Stimulated activated CD8-positive, alpha-beta memory T cell treated with anti-CD3 and anti-CD28 coated beads, Interleukin-4, amount 100 ng/mL, for 1 hour (primary cell): Measurements from ENCODE around the gene CCDC174.
"Not testable (repeated sequence)": the region's sequence is repeated elsewhere in the genome, so short reads cannot be mapped to it uniquely, and the experiment has no call there.

Experiments used
- DNase-seq, 2 donors: peaks; one replicate each; pipeline ENCODE4 v3.0.0-alpha.2; 2020; ENCODE audit warnings: low read depth in 2 of 2, low spot score in 1 of 2

The CCDC174 gene

DNA sequence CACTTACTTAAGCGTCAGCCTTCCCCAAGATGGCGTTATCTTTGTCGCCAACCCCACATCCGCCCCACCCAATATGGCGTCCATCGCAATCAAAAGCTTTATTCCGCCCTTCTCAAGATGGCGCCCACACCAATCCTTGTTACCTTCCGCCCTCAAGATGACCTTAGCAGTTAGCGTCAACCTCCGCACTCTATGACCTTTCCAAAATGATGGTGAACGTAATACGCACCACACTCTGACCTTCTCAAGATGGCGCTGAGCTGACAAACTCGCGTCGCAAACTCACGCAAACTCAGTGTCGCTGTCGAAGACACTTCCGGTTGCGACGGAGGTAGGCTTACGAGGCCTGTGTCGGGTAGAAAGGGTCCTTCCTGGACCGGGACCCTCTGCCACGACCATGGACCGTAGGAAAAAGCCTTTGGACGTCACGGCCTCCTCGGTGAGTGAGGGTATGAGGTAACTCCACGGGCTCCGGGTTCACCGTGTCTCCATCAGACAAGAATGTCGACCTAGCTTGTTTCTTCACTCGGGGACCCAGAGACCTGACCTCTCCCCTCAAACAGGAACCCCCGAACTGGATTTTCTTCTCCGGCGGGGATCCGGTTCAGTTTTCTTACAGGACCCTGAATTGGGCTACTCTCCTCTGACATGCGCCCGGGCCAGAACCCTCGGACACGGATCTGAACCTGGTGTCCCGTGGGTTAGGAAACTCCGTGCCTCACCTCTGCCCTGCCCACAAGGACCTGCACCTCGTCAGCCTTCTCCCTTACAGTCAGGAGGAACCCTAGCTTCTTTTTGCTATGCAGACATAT is at the start of gene CCDC174:
CCDC174 (plus strand) TSS at position 323 of the 812 bp plus-strand sequence; CDS start at position 398, 75 bp downstream.
- peak; percentile 88 for DNase-seq

GRCh38 chr3:14602006-14602803 is 49.4 kb upstream of the CCDC174 start:
- DNase-seq = no peak

- DNase-seq = no peak
These were observed 48.5 kb upstream of the CCDC174 start for GRCh38 chr3:14602804-14603644.

DNA sequence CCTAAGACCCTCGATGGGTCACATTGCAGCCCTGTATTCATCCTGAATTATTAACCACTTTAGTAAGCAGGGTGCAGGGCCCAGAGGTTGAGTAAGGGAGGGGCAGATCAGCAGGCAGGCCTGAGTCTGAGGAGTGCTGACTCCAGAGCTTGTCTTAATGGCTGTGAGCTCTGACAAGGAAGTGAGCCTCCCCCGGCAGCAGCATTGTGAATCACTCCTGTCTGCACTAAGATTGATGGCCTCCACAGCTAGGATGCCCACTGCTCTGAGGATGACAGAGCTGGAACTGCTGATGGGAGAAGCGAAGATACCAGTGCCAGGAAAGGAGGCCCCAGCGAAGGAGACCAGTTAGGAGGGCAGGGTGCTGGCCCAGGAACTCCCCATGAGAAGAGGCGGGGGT is 46.5 kb upstream of the CCDC174 start:
- no peak for DNase-seq

- no peak for DNase-seq
These were observed 45.8 kb upstream of the CCDC174 start for GRCh38 chr3:14605744-14606143.

- DNase-seq = no peak
These were observed 44.8 kb upstream of the CCDC174 start for GRCh38 chr3:14606669-14607339.

- no peak for DNase-seq
These were observed 43.3 kb upstream of the CCDC174 start for GRCh38 chr3:14608298-14608697.

- not testable (repeated sequence) for DNase-seq
These were observed 42.5 kb upstream of the CCDC174 start for GRCh38 chr3:14609058-14609457.

- no peak for DNase-seq
These were observed 42.1 kb upstream of the CCDC174 start for GRCh38 chr3:14609506-14609905.

GRCh38 chr3:14609941-14610340 is 41.6 kb upstream of the CCDC174 start:
- no peak for DNase-seq

DNA sequence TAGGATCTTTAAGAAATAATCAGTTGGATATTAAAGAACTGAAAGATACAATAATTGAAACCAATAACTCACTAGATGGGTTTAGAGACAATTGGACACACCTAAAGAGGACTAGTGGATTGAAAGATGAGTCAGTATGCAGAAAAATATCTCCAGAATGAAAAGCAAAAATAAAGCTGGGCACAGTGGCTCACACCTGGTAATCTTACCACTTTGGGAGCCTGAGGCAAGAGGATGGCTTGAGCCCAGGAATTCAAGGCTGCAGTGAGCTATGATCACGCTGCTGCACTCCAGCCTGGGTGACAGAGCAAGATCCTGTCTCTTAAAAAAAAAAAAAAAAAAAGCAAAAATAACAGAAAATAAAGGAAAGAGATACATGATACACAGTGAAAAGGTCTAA is 37.4 kb upstream of the CCDC174 start:
- DNase-seq = no peak

- DNase-seq = no peak
These were observed 36.7 kb upstream of the CCDC174 start for GRCh38 chr3:14614862-14615261.

DNA sequence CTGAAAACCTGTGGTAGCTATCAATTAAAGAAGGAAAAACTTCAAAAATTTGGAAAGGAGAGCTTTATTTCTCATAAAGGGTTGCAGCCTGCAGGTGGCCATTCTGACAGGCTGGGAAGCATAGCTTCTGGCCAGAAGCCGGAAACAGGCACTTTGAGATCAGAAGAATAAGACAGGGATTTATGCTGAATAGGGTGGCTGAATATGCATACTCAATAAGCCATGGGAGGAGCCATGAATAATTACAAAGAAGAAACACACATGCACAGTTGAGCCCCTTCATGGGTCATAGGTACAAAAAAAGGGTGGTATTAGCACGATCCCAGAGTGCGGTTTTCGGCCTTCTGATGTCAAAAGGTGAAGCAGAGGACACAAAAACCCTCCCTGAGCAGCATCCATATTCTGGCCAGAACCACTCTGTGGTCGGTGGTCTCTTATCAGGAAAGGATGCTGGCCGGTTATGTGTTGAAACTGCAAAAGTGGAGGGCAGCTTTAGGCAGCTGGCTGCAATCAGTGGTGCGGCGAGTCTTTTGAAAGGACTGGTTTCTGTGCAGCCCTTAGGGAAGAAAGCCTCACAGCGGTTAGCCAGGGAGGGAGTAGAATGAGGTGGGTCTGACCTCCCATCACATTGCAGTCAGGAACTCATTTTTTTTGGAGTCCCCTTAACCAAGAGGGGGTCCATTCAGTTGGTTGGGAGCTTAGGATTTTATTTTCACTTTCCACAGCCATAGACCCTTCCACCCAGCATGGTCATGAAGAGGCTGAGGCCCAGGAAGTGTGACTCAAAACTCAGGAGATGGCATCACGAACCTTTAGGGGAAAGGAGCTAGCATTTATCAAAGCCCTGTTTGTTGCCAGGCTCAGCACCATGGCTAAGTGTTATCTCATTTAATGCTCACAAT is 34.7 kb upstream of the CCDC174 start:
- DNase-seq = no peak

- DNase-seq = no peak
These were observed 34.0 kb upstream of the CCDC174 start for GRCh38 chr3:14617508-14618023.

GRCh38 chr3:14619605-14620004 is 32.0 kb upstream of the CCDC174 start:
- no peak for DNase-seq

DNA sequence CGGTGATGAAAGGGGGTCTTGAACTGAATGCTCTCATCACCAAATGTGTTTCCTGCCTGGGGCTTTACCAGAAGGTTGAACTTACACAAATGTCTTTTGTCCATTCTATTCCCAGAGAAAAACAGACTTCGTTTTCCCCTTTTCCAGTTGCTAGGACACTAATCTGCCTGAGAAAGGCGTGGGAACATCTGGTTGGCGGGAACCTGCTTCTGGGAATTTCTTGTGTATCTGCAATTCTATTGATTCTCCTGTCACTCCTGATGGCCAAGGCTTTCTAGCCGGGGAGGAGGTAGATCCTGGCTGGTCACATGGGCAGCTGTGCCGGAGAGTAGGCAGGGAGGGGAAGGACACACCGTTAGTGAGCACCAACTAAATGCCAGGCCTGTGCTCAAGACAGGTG is 31.1 kb upstream of the CCDC174 start:
- DNase-seq = no peak

- no peak for DNase-seq
These were observed 30.5 kb upstream of the CCDC174 start for GRCh38 chr3:14621093-14621492.

DNA sequence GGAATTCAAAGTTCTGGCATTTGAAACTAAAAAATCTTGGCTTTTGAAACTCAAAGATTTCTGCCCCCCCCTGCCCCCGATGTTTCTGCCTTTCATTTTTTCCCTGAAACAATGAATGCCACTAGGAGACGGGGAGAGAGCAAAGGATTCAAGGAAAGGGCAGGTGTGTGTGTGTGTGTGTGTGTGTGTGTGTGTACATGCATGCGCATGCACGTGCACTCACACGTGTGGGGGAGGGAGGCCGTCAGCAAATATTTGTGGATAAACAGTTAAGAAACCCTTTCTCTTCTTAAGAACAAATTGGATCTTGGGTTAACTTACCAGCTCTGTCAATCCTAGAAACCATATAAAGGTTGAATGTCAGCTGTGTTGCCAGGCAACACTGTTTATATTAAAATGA is 29.2 kb upstream of the CCDC174 start:
- DNase-seq = no peak

- DNase-seq = no peak
These were observed 28.0 kb upstream of the CCDC174 start for GRCh38 chr3:14623569-14624051.
